ENCODE measurements around the gene RAB28. TPM values are rescaled to one million over a fixed set of nuclear protein-coding genes. Genes with fewer than 3 reads are reported as not detected.

RAB28 gene
- total and polyA plus RNA-seq, 4 donors = 11.3 to 27.7 (median 15.0) TPM

DNA sequence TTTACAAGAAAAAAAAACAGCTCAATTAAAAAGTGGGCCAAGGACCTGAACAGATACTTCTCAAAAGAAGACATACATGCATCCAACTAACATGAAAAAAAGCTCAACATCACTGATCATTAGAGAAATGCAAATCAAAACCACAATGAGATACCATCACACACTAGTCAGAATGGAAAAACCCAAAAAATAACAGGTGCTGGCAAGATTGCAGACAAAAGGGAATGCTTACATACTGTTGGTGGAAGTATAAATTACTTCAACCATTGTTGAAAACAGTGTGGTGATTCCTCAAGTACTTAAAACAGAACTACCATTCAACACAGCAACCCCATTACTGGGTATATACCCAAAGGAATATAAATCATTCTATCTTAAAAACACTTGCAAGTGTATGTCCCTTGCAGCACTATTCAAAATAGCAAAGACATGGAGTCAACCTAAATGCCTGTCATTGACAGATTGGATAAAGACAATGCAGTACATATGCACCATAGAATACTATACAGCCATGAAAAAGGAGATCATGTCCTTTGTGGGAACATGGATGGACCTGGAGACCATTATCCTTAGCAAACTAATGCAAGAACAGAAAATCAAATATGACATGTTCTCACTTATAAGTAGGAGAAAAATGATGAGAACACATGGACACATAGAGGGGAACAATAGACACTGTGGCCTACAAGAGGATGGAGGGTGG lies 97.6 kb downstream of the RAB28 start:
- TF ChIP-seq, protein P1, sequence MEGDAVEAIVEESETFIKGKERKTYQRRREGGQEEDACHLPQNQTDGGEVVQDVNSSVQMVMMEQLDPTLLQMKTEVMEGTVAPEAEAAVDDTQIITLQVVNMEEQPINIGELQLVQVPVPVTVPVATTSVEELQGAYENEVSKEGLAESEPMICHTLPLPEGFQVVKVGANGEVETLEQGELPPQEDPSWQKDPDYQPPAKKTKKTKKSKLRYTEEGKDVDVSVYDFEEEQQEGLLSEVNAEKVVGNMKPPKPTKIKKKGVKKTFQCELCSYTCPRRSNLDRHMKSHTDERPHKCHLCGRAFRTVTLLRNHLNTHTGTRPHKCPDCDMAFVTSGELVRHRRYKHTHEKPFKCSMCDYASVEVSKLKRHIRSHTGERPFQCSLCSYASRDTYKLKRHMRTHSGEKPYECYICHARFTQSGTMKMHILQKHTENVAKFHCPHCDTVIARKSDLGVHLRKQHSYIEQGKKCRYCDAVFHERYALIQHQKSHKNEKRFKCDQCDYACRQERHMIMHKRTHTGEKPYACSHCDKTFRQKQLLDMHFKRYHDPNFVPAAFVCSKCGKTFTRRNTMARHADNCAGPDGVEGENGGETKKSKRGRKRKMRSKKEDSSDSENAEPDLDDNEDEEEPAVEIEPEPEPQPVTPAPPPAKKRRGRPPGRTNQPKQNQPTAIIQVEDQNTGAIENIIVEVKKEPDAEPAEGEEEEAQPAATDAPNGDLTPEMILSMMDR (IDR thresholded peaks at IDR 0.05; ENCODE audit: control extremely low read depth, extremely low read depth) = no peak
- H3K27me3 ChIP-seq (ENCODE audit: control insufficient read depth in 3 of 3, insufficient read depth in 3 of 3, low read length in 2 of 3) = no peaks in the 10 kb centered on the region
- H3K27ac ChIP-seq (ENCODE audit: low read depth in 1 of 2, low read length in 1 of 2) = no peak overlapping the region
- H3K4me3 ChIP-seq = no peak overlapping the region
- H3K36me3 ChIP-seq (ENCODE audit: control insufficient read depth in 4 of 4, insufficient read depth in 4 of 4, low read length in 4 of 4) = no peaks in the 10 kb centered on the region
- no peak for ATAC-seq (ENCODE audit: insufficient read depth, low FRiP score)
- H3K4me1 ChIP-seq (ENCODE audit: control insufficient read depth in 5 of 5, insufficient read depth in 5 of 5, low read length in 5 of 5) = peaks cover 0 to 5% (median 0%) of the 10 kb centered on the region in 5 donors
- H3K9ac ChIP-seq (ENCODE audit: insufficient read depth in 1 of 2, low read length in 2 of 2) = no peak overlapping the region
- peaks cover 0 to 5% (median under 1%) of the 10 kb centered on the region in 4 donors for H3K9me3 ChIP-seq (ENCODE audit: control insufficient read depth in 4 of 4, insufficient read depth in 3 of 4, low read length in 3 of 4)
- DNase-seq = no peak

DNA sequence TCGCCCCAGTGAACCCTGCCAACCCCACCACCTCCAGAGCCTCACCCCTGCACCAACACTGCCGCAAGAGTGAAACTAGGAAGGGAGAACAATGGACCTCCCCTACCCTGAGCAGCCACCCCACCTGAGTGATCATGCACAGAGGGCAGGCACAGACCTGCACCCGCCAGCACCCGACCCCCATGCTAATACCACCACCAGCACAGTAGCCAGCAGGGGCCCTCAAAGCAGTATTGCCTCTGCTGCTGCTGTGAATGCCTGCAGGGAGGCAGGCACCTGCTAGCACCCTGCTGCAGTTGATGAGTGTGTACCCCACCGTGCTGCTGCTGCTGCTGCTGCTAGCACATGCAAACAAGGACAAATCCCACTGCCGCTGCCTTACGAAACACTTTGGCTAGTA lies 100.1 kb downstream of the RAB28 start:
- no peaks in the 10 kb centered on the region for H3K27me3 ChIP-seq (ENCODE audit: control insufficient read depth in 3 of 3, insufficient read depth in 3 of 3, low read length in 2 of 3)
- 96% methylated on average over 7 of the region's 7 CpGs for WGBS, 2 donors
- no peak for DNase-seq

DNA sequence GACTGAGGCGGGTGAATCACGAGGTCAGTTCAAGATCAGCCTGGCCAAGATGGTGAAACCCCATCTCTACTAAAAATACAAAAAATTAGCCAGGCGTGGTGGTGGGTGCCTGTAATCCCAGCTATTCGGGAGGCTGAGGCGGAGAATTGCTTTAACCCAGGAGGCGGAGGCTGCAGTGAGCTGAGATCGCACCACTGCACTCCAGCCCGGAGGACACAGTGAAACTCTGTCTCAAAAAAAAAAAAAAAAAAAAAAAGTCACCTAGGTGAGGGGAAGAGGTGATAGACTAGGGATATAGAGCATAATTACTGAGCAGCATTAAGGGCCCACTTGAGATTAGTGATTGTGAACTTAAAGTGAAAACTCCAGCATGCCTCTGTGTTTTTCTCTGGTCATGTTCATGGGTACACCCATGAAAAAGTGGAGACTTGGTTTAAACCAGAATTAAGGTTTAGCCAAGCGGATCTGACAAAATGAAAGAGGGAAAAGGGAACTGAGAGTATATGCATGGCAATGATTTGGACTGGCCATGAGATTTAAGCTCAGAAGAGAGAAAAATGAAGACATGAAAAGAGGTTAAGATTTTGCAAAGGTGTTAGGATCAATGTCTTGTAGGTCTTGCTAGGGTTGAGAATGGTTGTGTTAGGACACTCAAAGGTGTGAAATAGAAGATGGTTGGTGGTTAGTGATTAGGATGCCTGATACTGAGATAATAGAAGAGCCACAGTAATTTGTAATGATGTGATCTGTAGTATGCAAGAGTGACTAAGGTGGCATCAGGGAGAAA lies 105.0 kb downstream of the RAB28 start:
- no peaks in the 10 kb centered on the region for H3K27me3 ChIP-seq (ENCODE audit: control insufficient read depth in 3 of 3, insufficient read depth in 3 of 3, low read length in 2 of 3)
- peaks cover 0 to 7% (median 0%) of the 10 kb centered on the region in 5 donors for H3K4me1 ChIP-seq (ENCODE audit: control insufficient read depth in 5 of 5, insufficient read depth in 5 of 5, low read length in 5 of 5)
- DNase-seq (no peak), ATAC-seq (ENCODE audit: insufficient read depth, low FRiP score) (no peak)
- no peak overlapping the region for H3K9ac ChIP-seq (ENCODE audit: insufficient read depth in 1 of 2, low read length in 2 of 2)
- no peak overlapping the region for H3K4me3 ChIP-seq
- no peak overlapping the region for H3K27ac ChIP-seq (ENCODE audit: low read depth in 1 of 2, low read length in 1 of 2)
- peaks cover 0 to 8% (median under 1%) of the 10 kb centered on the region in 4 donors for H3K36me3 ChIP-seq (ENCODE audit: control insufficient read depth in 4 of 4, insufficient read depth in 4 of 4, low read length in 4 of 4)
- TF ChIP-seq, protein P1 (IDR thresholded peaks at IDR 0.05; ENCODE audit: control extremely low read depth, extremely low read depth) = no peak
- WGBS, 2 donors = 95 to 99% methylated on average over 9 of the region's 9 CpGs
- H3K9me3 ChIP-seq (ENCODE audit: control insufficient read depth in 4 of 4, insufficient read depth in 3 of 4, low read length in 3 of 4) = no peaks in the 10 kb centered on the region

More for the DNA sequence above, 100.1 kb downstream of the RAB28 start:
- TF ChIP-seq, protein P1 (IDR thresholded peaks at IDR 0.05; ENCODE audit: control extremely low read depth, extremely low read depth) = no peak
- ATAC-seq (ENCODE audit: insufficient read depth, low FRiP score) = no peak
- Histone ChIP-seq H3K9me3 (ENCODE audit: control insufficient read depth in 4 of 4, insufficient read depth in 3 of 4, low read length in 3 of 4) (peaks cover 0 to 5% (median under 1%) of the 10 kb centered on the region in 4 donors), H3K4me3 (no peak overlapping the region), H3K9ac (ENCODE audit: insufficient read depth in 1 of 2, low read length in 2 of 2) (no peak overlapping the region), H3K36me3 (ENCODE audit: control insufficient read depth in 4 of 4, insufficient read depth in 4 of 4, low read length in 4 of 4) (peaks cover 0 to 3% (median 0%) of the 10 kb centered on the region in 4 donors), H3K27ac (ENCODE audit: low read depth in 1 of 2, low read length in 1 of 2) (no peak overlapping the region), H3K4me1 (ENCODE audit: control insufficient read depth in 5 of 5, insufficient read depth in 5 of 5, low read length in 5 of 5) (peaks cover 0 to 5% (median 0%) of the 10 kb centered on the region in 5 donors)

All from lung (tissue), 12 donors.